PFSK-1 (cell line): ENCODE results near the gene NALCN.

ENCODE experiments used
- FOXP2 ChIP-seq: optimal IDR thresholded peaks from 2 replicates; pipeline ENCODE3; 2011; ENCODE audit warnings: borderline replicate concordance, control low read depth, inconsistent platforms; ENCODE audit not compliant: insufficient read depth; ENCODE audit errors: extremely low read length, extremely low read depth
- POLR2AphosphoS5 ChIP-seq: IDR thresholded peaks from 2 replicates; pipeline ENCODE4 v1.6.1; 2012; ENCODE audit warnings: low read depth, mild to moderate bottlenecking, control low read depth, low read length, moderate library complexity
- SIN3A ChIP-seq: IDR thresholded peaks from 2 replicates; pipeline ENCODE4 v1.6.1; 2012; ENCODE audit warnings: mild to moderate bottlenecking, low read length, moderate library complexity, borderline replicate concordance; ENCODE audit not compliant: insufficient read depth
- TAF1 ChIP-seq: IDR thresholded peaks from 2 replicates; pipeline ENCODE4 v1.6.1; 2012; ENCODE audit warnings: low read length, control low read depth, borderline replicate concordance; ENCODE audit not compliant: insufficient read depth
- TF ChIP-seq, protein P1 (sequence below), 2 experiments: IDR thresholded peaks; 2 replicates each; pipeline versions ENCODE4 v1.6.1 to v1.8.0; 2011 to 2012; ENCODE audit warnings: low read depth in 2 of 2, low read length in 2 of 2, control low read depth in 1 of 2, inconsistent platforms in 1 of 2, mild to moderate bottlenecking in 1 of 2, moderate library complexity in 1 of 2; ENCODE audit not compliant: insufficient read depth in 1 of 2

The NALCN gene

DNA sequence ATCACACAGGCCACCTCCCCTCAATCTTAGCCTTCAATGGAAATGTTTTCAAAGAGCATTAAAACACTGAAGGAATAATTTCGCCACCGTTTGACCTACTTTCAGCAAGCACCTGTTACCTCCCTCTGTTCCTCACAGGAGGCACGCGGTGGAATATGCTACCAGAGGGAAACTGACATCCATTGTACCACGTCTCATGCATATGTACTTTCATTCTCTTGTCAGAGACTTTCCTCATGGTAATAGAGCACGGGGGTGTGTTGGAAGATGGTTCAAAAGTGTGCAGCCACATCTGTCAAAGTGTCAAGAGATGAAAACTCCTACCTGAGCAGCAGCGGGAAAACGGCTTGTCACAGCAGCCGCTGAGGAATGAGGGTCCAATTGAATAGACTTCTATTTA, 143.4 kb downstream of the NALCN start:
- TF ChIP-seq, protein P1, sequence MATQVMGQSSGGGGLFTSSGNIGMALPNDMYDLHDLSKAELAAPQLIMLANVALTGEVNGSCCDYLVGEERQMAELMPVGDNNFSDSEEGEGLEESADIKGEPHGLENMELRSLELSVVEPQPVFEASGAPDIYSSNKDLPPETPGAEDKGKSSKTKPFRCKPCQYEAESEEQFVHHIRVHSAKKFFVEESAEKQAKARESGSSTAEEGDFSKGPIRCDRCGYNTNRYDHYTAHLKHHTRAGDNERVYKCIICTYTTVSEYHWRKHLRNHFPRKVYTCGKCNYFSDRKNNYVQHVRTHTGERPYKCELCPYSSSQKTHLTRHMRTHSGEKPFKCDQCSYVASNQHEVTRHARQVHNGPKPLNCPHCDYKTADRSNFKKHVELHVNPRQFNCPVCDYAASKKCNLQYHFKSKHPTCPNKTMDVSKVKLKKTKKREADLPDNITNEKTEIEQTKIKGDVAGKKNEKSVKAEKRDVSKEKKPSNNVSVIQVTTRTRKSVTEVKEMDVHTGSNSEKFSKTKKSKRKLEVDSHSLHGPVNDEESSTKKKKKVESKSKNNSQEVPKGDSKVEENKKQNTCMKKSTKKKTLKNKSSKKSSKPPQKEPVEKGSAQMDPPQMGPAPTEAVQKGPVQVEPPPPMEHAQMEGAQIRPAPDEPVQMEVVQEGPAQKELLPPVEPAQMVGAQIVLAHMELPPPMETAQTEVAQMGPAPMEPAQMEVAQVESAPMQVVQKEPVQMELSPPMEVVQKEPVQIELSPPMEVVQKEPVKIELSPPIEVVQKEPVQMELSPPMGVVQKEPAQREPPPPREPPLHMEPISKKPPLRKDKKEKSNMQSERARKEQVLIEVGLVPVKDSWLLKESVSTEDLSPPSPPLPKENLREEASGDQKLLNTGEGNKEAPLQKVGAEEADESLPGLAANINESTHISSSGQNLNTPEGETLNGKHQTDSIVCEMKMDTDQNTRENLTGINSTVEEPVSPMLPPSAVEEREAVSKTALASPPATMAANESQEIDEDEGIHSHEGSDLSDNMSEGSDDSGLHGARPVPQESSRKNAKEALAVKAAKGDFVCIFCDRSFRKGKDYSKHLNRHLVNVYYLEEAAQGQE (IDR thresholded peaks at IDR 0.05; ENCODE audit: insufficient read depth in 1 of 2, low read depth in 2 of 2, low read length in 2 of 2) = no peak
- no peak for TF ChIP-seq POLR2AphosphoS5
- TF ChIP-seq TAF1 = no peak
- no peak for TF ChIP-seq FOXP2
- no peak for TF ChIP-seq SIN3A

DNA sequence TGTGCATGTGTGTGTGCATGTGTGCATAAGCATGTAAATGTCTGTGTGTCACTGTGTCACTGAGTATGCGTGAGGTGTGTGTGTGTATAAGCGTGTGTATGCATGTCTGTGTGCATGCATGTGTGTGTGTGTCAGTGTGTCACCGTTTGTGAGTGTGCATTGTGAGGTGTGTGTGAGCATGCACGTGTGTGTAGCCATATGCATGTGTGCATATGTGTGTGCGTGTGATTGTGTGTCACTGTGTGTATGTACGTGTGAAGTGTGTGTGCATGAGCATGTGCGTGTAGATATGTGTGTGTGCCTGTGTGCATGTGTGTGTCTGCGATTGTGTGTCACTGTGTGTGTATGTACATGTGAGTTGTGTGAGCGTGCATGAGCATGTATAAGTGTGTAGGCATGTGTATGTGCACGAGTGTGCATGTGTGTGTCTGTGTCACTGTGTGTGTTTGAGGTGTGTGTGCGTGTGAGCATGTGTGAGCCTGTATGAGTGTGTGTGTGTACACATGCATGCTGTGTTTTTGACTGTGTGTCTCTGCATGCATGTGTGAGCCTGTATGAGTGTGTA, 144.5 kb downstream of the NALCN start:
- TF ChIP-seq TAF1 (no peak), SIN3A (no peak)
- TF ChIP-seq, protein P1 (IDR thresholded peaks at IDR 0.05; ENCODE audit: insufficient read depth in 1 of 2, low read depth in 2 of 2, low read length in 2 of 2) = no peak

DNA sequence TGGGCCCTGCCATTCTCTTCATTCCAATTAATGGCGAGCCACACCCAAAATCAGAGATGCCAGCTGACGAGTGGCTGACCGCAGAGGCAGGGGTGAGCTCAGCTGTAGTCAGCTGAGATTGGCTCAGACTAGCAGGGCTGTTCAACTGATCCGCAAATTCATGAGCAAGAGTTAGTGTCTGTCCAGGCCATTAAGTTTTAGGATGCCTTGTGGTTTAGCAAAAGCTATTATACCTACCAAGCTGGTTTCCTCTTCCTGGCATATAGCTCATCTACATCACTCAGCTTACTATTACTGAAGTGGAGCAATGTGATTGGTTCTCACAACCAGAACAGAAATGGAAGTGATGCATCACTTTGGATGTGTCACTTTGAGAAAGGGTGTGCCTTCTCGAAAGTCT, 148.7 kb downstream of the NALCN start:
- no peak for TF ChIP-seq FOXP2
- TF ChIP-seq, protein P1 (IDR thresholded peaks at IDR 0.05; ENCODE audit: insufficient read depth in 1 of 2, low read depth in 2 of 2, low read length in 2 of 2) = no peak
- no peak for TF ChIP-seq SIN3A
- no peak for TF ChIP-seq TAF1
- no peak for TF ChIP-seq POLR2AphosphoS5

DNA sequence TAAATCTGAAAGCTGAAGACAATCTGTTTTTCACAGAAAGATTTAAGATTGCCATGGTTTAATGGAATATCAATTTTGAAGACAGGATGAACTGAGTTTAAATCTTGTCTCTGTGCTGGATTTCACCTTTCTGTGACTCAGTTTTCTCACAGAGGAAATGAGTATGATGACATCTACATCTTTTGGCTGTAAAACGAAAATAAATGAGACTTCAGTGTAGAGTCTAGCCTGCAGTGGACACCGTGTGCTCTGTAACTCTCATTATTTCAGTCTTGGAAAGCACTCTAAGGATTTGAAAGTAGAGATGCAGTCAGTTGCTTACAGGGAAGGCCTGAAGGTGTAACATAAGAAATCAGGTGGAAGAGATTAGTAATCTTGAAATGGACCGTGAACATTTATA, 150.4 kb downstream of the NALCN start:
- TF ChIP-seq SIN3A (no peak), FOXP2 (no peak), TAF1 (no peak), POLR2AphosphoS5 (no peak)
- TF ChIP-seq, protein P1 (IDR thresholded peaks at IDR 0.05; ENCODE audit: insufficient read depth in 1 of 2, low read depth in 2 of 2, low read length in 2 of 2) = no peak

DNA sequence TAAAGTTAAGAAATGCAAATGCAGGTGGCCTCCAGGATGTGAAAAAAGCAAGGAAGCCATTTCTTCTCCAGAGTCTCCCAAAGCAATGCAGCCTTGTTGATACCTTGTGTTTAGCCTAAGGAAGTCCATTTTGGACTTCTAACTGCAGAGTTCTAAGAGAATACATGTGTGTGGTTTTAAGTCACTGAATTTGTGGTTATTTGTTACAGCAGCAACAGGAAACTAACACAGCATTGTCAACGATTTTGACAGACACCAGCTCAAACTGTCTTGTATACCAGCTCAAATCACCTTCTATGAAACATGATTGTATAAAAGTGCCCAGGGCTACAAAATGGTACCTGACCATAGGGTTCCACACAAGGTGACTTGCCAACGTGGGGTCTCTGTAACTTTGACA, 151.4 kb downstream of the NALCN start:
- no peak for TF ChIP-seq FOXP2
